Gastrocnemius medialis (tissue), 4 donors: ENCODE measurements around the gene PSME3.

Experiments used
- CTCF ChIP-seq, 5 experiments: fragments of 450-650 bp in 3 of 5; fragments of 200-600 bp in 2 of 5; sonication (generic) in 2 of 5; IDR thresholded peaks in 4 of 5; conservative IDR thresholded peaks in 1 of 5; 1 replicate in 4 of 5; 2 replicates in 1 of 5; pipeline ENCODE4 v1.5.1; 2016 to 2019; ENCODE audit warnings: antibody characterized with exemption in 5 of 5, mild to moderate bottlenecking in 3 of 5, moderate library complexity in 3 of 5
- POLR2A ChIP-seq, 2 donors: fragments of 450-650 bp; IDR thresholded peaks; one replicate each; pipeline ENCODE4 v1.6.1; 2017; ENCODE audit warnings: antibody characterized with exemption in 2 of 2, mild to moderate bottlenecking in 2 of 2, moderate library complexity in 2 of 2

DNA sequence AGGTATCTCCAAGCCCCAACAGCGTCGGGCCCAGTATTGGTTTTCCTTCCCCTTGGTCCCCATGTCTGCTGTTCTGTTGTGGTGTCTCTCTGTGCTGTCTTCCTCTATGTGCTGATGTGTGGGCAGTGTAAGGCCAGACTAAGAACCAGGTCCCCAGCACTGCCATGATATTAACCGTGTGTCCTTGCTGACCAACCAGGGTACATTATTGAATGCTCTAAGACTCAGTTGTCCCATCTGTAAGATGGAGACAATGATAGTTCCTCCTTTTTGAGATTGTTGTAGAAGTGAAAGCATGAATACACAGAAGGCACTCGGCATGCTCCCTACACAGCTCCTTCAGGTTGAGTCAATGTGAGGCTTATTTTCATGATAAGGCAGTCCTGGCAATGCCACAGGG lies 38.5 kb downstream of the PSME3 start:
- TF ChIP-seq POLR2A (IDR thresholded peaks at IDR 0.05) (no peak), CTCF (IDR thresholded peaks at IDR 0.05 in 4 of 5, conservative IDR thresholded peaks at IDR 0.05 in 1 of 5) (no peak)
